Measurements from ENCODE around the gene ARHGAP24.

DNA sequence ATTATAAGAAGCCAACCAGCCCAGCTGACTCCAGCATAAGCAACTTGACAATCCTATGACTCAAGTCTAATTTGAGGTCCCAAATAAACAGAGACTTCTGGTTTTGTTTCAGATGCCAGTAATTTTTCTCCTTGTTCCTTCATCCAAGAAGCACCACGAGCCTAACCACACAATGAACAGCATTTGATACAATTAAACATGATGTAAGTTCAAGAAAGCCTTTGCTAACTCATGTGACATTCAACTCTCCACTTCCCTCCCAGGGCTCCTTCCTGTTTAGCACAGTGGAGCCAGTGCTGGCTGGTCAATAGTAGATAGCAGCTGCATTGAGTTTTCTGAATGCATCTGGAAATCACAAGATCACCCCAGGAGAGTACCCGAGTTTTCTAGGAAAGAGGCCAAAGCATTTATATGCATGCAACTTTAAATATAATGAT is 206.3 kb downstream of the ARHGAP24 start:
- no peak for TF ChIP-seq POLR2AphosphoS5 (IDR thresholded peaks at IDR 0.05; ENCODE audit: low read depth, low read length)
- TF ChIP-seq SIN3A (IDR thresholded peaks at IDR 0.05; ENCODE audit: borderline replicate concordance, insufficient read depth, low read length), result no peak
- TF ChIP-seq, protein P1, sequence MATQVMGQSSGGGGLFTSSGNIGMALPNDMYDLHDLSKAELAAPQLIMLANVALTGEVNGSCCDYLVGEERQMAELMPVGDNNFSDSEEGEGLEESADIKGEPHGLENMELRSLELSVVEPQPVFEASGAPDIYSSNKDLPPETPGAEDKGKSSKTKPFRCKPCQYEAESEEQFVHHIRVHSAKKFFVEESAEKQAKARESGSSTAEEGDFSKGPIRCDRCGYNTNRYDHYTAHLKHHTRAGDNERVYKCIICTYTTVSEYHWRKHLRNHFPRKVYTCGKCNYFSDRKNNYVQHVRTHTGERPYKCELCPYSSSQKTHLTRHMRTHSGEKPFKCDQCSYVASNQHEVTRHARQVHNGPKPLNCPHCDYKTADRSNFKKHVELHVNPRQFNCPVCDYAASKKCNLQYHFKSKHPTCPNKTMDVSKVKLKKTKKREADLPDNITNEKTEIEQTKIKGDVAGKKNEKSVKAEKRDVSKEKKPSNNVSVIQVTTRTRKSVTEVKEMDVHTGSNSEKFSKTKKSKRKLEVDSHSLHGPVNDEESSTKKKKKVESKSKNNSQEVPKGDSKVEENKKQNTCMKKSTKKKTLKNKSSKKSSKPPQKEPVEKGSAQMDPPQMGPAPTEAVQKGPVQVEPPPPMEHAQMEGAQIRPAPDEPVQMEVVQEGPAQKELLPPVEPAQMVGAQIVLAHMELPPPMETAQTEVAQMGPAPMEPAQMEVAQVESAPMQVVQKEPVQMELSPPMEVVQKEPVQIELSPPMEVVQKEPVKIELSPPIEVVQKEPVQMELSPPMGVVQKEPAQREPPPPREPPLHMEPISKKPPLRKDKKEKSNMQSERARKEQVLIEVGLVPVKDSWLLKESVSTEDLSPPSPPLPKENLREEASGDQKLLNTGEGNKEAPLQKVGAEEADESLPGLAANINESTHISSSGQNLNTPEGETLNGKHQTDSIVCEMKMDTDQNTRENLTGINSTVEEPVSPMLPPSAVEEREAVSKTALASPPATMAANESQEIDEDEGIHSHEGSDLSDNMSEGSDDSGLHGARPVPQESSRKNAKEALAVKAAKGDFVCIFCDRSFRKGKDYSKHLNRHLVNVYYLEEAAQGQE (IDR thresholded peaks at IDR 0.05; ENCODE audit: insufficient read depth in 1 of 2, low read depth in 2 of 2, low read length in 2 of 2), result peak in 1 of 2 experiments; percentile 49; a peak in 1 of 4 replicates
- TF ChIP-seq TAF1 (IDR thresholded peaks at IDR 0.05; ENCODE audit: borderline replicate concordance, insufficient read depth, low read length), result no peak
